GM12865 (cell line): ENCODE data around the gene PGAP6.
A peak's percentile ranks its signal among the peaks of the same experiment; 100 is the strongest.

ENCODE experiments used
- DNase-seq: peaks from one replicate; pipeline ENCODE4 v3.0.0; 2010; ENCODE audit warnings: low read depth
- H3K4me3 ChIP-seq: 2 replicates; pipeline ENCODE4 v1.5.1; 2011; ENCODE audit warnings: mild to moderate bottlenecking, low read depth, low read length, control low read depth
- CTCF ChIP-seq: IDR thresholded peaks from 2 replicates; pipeline ENCODE4 v1.5.1; 2011; ENCODE audit warnings: low read length, control low read depth, low read depth, inconsistent platforms; ENCODE audit not compliant: insufficient read depth; ENCODE audit errors: missing control alignments

The PGAP6 gene

GRCh38 chr16:359067-359763 is 22.6 kb downstream of the PGAP6 start:
- TF ChIP-seq CTCF, result no peak
- H3K4me3 ChIP-seq, result no peak overlapping the region
- DNase-seq, result no peak

- DNase-seq, result no peak
- no peak for TF ChIP-seq CTCF
- no peak overlapping the region for H3K4me3 ChIP-seq
Observed at GRCh38 chr16:356741-357140, 25.0 kb downstream of the PGAP6 start.

GRCh38 chr16:354971-355461 is 26.8 kb downstream of the PGAP6 start:
- H3K4me3 ChIP-seq, result no peak overlapping the region
- no peak for DNase-seq
- no peak for TF ChIP-seq CTCF

- no peak overlapping the region for H3K4me3 ChIP-seq
- no peak for DNase-seq
- TF ChIP-seq CTCF, result no peak
Observed at GRCh38 chr16:354291-354881, 27.4 kb downstream of the PGAP6 start.

- peak overlapping the region; percentile 32; the same call in 1 of the 2 replicates for H3K4me3 ChIP-seq
- TF ChIP-seq CTCF, result no peak
- DNase-seq, result no peak
Observed at GRCh38 chr16:353404-354290, 28.1 kb downstream of the PGAP6 start.

GRCh38 chr16:352547-353403 is 29.0 kb downstream of the PGAP6 start, which contains the start of gene AXIN1:
Gene AXIN1, minus strand, starts transcription at chr16:352723. Its CDS starts 5,698 bp downstream, at chr16:347025.
- DNase-seq, result peak; percentile 99
- peak; percentile 66 for TF ChIP-seq CTCF
- H3K4me3 ChIP-seq, result peak within 1 kb of the TSS; percentile 82
